ENCODE data around the gene COA8. TPM values are rescaled to one million over a fixed set of nuclear protein-coding genes. Genes with fewer than 3 reads are reported as not detected.

Gene COA8
- total and polyA plus RNA-seq, 2 of the 8 experiments (the other 6 are each of a cell fraction or from before 2014, with no cell fraction given), result 7.1 to 35.5 TPM

DNA sequence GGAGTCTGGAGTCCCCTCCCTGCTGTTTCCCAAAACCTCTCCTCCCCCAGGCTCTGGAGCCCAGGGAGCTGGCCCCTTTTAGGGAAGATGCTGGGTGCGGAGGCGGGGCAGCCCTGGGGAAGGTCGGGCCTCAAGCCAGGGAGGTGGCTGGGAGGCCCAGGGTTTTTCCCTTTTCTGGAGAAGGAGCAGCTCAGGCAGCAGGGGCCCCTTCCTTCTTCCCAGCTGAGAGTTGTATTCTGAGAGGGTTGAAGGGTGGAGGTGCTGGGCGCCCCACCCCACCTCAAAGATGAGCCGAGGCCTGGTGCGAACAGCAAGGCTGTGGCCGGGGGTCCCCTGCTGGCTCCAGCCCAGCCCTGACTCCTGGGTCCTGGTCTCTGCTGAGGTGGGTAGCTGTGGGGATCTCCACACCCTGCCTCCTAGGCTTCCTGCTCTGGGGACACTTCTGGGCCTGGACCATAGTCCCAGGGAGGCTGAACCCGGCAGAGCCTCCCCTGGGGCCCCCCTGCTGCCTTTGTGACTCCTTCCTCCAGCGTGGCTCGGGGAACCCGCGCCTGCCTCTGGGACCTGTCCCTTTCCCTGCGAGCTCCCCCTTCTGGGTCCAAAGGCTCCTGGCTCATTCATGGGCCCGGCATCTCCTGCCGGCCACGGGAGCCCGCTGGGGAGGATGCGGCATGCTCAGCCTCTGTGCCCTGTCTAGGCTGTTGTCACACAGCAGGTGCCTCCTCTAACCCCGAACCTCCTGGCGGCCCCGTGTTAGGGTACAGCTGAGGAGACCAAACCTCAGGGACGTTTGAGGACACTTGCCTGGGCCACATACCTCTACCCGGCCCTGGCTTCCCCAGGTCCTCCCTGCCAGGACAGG is 29.4 kb upstream of the COA8 start (continued):
- TF ChIP-seq CHD2 (IDR thresholded peaks at IDR 0.05; ENCODE audit: low read length) (no peak), NANOG (IDR thresholded peaks at IDR 0.05; ENCODE audit: insufficient read depth, low read depth, low read length, poor library complexity, severe bottlenecking) (no peak)

All from H1 (cell line).